Mesothelial cell of epicardium (in vitro differentiated cells): ENCODE data around the gene CFAP46. TPM values are rescaled to one million over a fixed set of nuclear protein-coding genes. Genes with fewer than 3 reads are reported as not detected.

Experiments used
- DNase-seq, 2 experiments: peaks; one replicate each; pipeline ENCODE4 v3.0.0; 2021; ENCODE audit warnings: low spot score in 2 of 2; ENCODE audit not compliant: unreplicated experiment in 2 of 2
- H3K27ac Mint-ChIP-seq: 2 replicates; pipeline ENCODE4 v1.8.0; 2021; ENCODE audit warnings: mixed read lengths
- H3K27me3 Mint-ChIP-seq: 2 replicates; pipeline ENCODE4 v1.8.0; 2021; ENCODE audit warnings: low read depth, mixed read lengths
- H3K36me3 Mint-ChIP-seq: 2 replicates; pipeline ENCODE4 v1.8.0; 2021; ENCODE audit warnings: mixed read lengths
- H3K4me1 Mint-ChIP-seq: 2 replicates; pipeline ENCODE4 v1.8.0; 2021; ENCODE audit warnings: mixed read lengths
- H3K4me3 Mint-ChIP-seq: 2 replicates; pipeline ENCODE4 v1.8.0; 2021; ENCODE audit warnings: mild to moderate bottlenecking, moderate library complexity, mixed read lengths
- H3K9me3 Mint-ChIP-seq: 2 replicates; pipeline ENCODE4 v1.8.0; 2021; ENCODE audit warnings: mixed read lengths
- CTCF ChIP-seq: fragments of 200-600 bp; sonication (generic); IDR thresholded peaks from one replicate; pipeline ENCODE4 v1.5.0; 2021; ENCODE audit warnings: antibody characterized with exemption; ENCODE audit not compliant: unreplicated experiment
- total RNA-seq: library from RNA; stranded (reverse); gene quantifications from 3 replicates; pipeline ENCODE4 v1.2.1, GENCODE V29; 2021

CFAP46 gene
- total RNA-seq, 1 donor from 2014 or later = 3.1 TPM

DNA sequence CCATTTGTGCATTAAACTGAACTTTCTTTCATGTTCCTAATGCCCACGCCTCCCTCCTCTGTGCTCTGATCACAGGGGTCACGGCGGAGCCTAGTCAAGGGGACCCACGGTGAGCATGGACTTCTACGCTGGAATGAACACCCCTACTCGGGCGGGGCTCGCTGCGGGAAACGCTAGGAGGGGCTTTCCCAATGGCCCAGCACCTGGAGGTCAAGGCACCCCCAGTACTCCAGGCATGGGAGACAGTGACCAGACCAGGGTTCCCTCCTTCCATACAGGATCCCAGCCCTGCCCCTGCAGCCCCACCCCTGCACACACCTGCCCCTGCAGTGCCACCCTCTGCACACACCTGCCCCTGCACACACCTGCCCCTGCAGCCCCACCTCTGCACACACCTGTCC is 129.4 kb downstream of the CFAP46 start:
- DNase-seq = no peak
- H3K27ac Mint-ChIP-seq = no peak overlapping the region
- H3K4me1 Mint-ChIP-seq = peaks cover 2% of the 10 kb centered on the region
- no peaks in the 10 kb centered on the region for H3K9me3 Mint-ChIP-seq
- no peak overlapping the region for H3K4me3 Mint-ChIP-seq
- H3K27me3 Mint-ChIP-seq = peaks cover 36% of the 10 kb centered on the region
- H3K36me3 Mint-ChIP-seq = no peaks in the 10 kb centered on the region
- TF ChIP-seq CTCF = no peak

DNA sequence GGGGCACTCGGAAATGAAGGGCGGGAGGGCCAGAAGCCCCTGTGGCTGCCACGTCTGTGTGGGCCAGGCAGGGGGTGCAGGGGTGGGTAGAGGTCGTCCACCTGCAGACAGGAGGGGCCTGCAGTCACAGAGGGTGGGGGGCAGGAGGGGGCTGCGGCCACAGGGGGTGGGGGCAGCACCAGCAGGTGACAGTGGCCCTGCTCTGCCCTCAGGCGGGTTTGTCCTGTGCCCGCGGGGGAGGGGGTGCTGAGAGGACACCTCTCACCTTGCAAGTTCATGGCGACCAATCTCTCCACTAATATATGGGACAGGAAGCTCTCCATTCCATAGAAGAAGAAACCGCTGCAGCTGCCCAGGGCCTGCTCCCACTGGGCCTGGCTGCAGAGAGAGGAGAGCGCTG is 129.8 kb downstream of the CFAP46 start:
- H3K4me1 Mint-ChIP-seq = peaks cover 2% of the 10 kb centered on the region
- no peaks in the 10 kb centered on the region for H3K36me3 Mint-ChIP-seq
- no peaks in the 10 kb centered on the region for H3K9me3 Mint-ChIP-seq
- DNase-seq = no peak
- H3K27ac Mint-ChIP-seq = no peak overlapping the region
- TF ChIP-seq CTCF = no peak
- no peak overlapping the region for H3K4me3 Mint-ChIP-seq
- peaks cover 32% of the 10 kb centered on the region for H3K27me3 Mint-ChIP-seq

DNA sequence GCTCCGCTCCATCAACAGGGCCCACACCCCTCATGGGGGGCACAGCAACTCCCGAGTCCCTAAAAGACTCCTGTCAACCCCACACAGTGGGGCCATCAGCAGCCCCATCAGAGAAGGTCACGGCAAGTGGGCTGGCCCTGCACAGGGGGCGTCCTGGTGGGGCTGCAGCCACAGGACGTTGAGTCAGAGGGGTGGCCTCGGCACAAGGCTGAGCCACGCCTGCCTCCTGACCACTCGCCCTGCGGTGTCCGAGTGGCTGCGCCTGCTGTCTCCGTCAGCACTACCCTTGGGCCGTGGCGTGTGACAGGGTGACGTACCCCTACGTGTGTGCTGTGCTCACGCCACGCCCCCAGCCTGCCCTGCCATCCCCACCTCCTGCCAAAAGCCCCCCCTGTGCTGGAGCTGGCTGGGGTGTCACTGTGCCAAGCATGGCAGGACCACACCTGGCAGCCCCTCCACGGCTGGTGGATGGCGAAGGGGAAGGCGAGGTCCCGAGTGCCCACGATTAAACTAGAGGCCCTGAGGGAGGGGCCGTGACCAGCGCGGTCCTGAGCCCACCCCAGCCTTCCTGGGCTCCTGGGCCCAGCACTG is 130.4 kb downstream of the CFAP46 start:
- Mint-ChIP-seq H3K36me3 (no peaks in the 10 kb centered on the region), H3K4me3 (no peak overlapping the region), H3K4me1 (peaks cover 2% of the 10 kb centered on the region), H3K27ac (no peak overlapping the region), H3K27me3 (peaks cover 26% of the 10 kb centered on the region), H3K9me3 (no peaks in the 10 kb centered on the region)
- DNase-seq = no peak
- TF ChIP-seq CTCF = no peak

- Mint-ChIP-seq H3K27me3 (peaks cover 19% of the 10 kb centered on the region), H3K4me3 (no peak overlapping the region), H3K27ac (no peak overlapping the region), H3K36me3 (no peaks in the 10 kb centered on the region), H3K9me3 (no peaks in the 10 kb centered on the region), H3K4me1 (peaks cover 4% of the 10 kb centered on the region)
- DNase-seq = peak in 1 of 2 experiments; percentile 19
- TF ChIP-seq CTCF = no peak
Measured at GRCh38 chr10:132810807-132811700, 131.3 kb downstream of the CFAP46 start.

- Mint-ChIP-seq H3K9me3 (no peaks in the 10 kb centered on the region), H3K4me3 (no peak overlapping the region), H3K27ac (no peak overlapping the region), H3K4me1 (peaks cover 8% of the 10 kb centered on the region), H3K36me3 (no peaks in the 10 kb centered on the region), H3K27me3 (peaks cover 11% of the 10 kb centered on the region)
- no peak for TF ChIP-seq CTCF
- no peak for DNase-seq
Measured at GRCh38 chr10:132810141-132810806, 132.1 kb downstream of the CFAP46 start.
